ENCODE measurements around the gene FBXL2. TPM values are rescaled to one million over a fixed set of nuclear protein-coding genes. Genes with fewer than 3 reads are reported as not detected.
A peak's percentile ranks its signal among the peaks of the same experiment; 100 is the strongest.

Gene FBXL2
- total RNA-seq, 6 experiments from 2014 or later = 8.1 to 12.2 (median 10.3) TPM

- H3K4me1 Mint-ChIP-seq (ENCODE audit: low read depth) = peaks cover 86% of the 10 kb centered on the region
- no peak for TF ChIP-seq CTCF (IDR thresholded peaks at IDR 0.05)
- H3K9me3 Mint-ChIP-seq = no peaks in the 10 kb centered on the region
- no peak overlapping the region for H3K4me3 Mint-ChIP-seq
- H3K36me3 Mint-ChIP-seq (ENCODE audit: low read depth) = no peaks in the 10 kb centered on the region
- DNase-seq = no peak
- no peak overlapping the region for H3K27ac Mint-ChIP-seq
- H3K27me3 Mint-ChIP-seq (ENCODE audit: insufficient read depth) = no peaks in the 10 kb centered on the region; the same call in 1 of the 2 replicates
These were observed 153.3 kb downstream of the FBXL2 start for GRCh38 chr3:33430571-33430970.

GRCh38 chr3:33433843-33434242, 156.6 kb downstream of the FBXL2 start:
- no peaks in the 10 kb centered on the region; the same call in 1 of the 2 replicates for H3K27me3 Mint-ChIP-seq (ENCODE audit: insufficient read depth)
- H3K4me3 Mint-ChIP-seq = no peak overlapping the region; the same call in 1 of the 2 replicates
- H3K27ac Mint-ChIP-seq = peak overlapping the region; percentile 50; the same call in 1 of the 2 replicates
- H3K4me1 Mint-ChIP-seq (ENCODE audit: low read depth) = peaks cover 85% of the 10 kb centered on the region
- TF ChIP-seq CTCF (IDR thresholded peaks at IDR 0.05) = no peak
- no peaks in the 10 kb centered on the region for H3K9me3 Mint-ChIP-seq
- H3K36me3 Mint-ChIP-seq (ENCODE audit: low read depth) = peaks cover 18% of the 10 kb centered on the region
- no peak for DNase-seq

Other genes with a start within 250 kb of the FBXL2 start
- gene GLB1, start 180.3 kb upstream of the FBXL2 start, total RNA-seq (2021; fragmentation: NEBNext Ultra II Directional; extraction: Animal tissue kit (Norgen Biotek cat#: 25700)) = 10 to 100 TPM; 71.0 to 95.8 (median 79.9) TPM
- gene TMPPE, start 180.3 kb upstream of the FBXL2 start, total RNA-seq (2021; fragmentation: NEBNext Ultra II Directional; extraction: Animal tissue kit (Norgen Biotek cat#: 25700)) = 1 to 10 TPM; 6.0 to 8.7 (median 7.3) TPM
- 100 to 1,000 TPM; 261 to 322 (median 296) TPM for gene CRTAP, start 163.4 kb upstream of the FBXL2 start, total RNA-seq (2021; fragmentation: NEBNext Ultra II Directional; extraction: Animal tissue kit (Norgen Biotek cat#: 25700))
- under 1 TPM; 0.33 to 0.74 (median 0.43) TPM for gene SUSD5, start 58.6 kb upstream of the FBXL2 start, total RNA-seq (2021; fragmentation: NEBNext Ultra II Directional; extraction: Animal tissue kit (Norgen Biotek cat#: 25700))
- gene UBP1, start 163.0 kb downstream of the FBXL2 start, total RNA-seq (2021; fragmentation: NEBNext Ultra II Directional; extraction: Animal tissue kit (Norgen Biotek cat#: 25700)) = 10 to 100 TPM; 62.0 to 69.0 (median 64.0) TPM

All from HFFc6 (cell line).